Activated naive CD8-positive, alpha-beta T cell treated with anti-CD3 and anti-CD28 coated beads for 36 hours (primary cell): Measurements from ENCODE around the gene RNF43. TPM values are rescaled to one million over a fixed set of nuclear protein-coding genes. Genes with fewer than 3 reads are reported as not detected.

ENCODE experiments used
- DNase-seq: peaks from one replicate; pipeline ENCODE4 v3.0.0; 2021
- H3K27ac Mint-ChIP-seq: one replicate; pipeline ENCODE4 v1.8.0; 2022; ENCODE audit warnings: mild to moderate bottlenecking, moderate library complexity, mixed read lengths
- H3K27me3 Mint-ChIP-seq: one replicate; pipeline ENCODE4 v1.8.0; 2022; ENCODE audit warnings: mild to moderate bottlenecking, mixed read lengths
- H3K36me3 Mint-ChIP-seq: one replicate; pipeline ENCODE4 v1.8.0; 2021; ENCODE audit warnings: mild to moderate bottlenecking, mixed read lengths
- H3K4me1 Mint-ChIP-seq: one replicate; pipeline ENCODE4 v1.8.0; 2021; ENCODE audit warnings: mixed read lengths
- H3K4me3 Mint-ChIP-seq: one replicate; pipeline ENCODE4 v1.8.0; 2022; ENCODE audit warnings: mild to moderate bottlenecking, moderate library complexity, mixed read lengths
- H3K9me3 Mint-ChIP-seq: one replicate; pipeline ENCODE4 v1.8.0; 2022; ENCODE audit warnings: mixed read lengths
- total RNA-seq, 2 experiments: library from RNA; stranded (reverse); gene quantifications; one replicate each; pipeline ENCODE4 v1.2.3, GENCODE V29; 2021

The RNF43 gene
- total RNA-seq, 2 experiments from 2014 or later, result 0.41 to 0.48 TPM

DNA sequence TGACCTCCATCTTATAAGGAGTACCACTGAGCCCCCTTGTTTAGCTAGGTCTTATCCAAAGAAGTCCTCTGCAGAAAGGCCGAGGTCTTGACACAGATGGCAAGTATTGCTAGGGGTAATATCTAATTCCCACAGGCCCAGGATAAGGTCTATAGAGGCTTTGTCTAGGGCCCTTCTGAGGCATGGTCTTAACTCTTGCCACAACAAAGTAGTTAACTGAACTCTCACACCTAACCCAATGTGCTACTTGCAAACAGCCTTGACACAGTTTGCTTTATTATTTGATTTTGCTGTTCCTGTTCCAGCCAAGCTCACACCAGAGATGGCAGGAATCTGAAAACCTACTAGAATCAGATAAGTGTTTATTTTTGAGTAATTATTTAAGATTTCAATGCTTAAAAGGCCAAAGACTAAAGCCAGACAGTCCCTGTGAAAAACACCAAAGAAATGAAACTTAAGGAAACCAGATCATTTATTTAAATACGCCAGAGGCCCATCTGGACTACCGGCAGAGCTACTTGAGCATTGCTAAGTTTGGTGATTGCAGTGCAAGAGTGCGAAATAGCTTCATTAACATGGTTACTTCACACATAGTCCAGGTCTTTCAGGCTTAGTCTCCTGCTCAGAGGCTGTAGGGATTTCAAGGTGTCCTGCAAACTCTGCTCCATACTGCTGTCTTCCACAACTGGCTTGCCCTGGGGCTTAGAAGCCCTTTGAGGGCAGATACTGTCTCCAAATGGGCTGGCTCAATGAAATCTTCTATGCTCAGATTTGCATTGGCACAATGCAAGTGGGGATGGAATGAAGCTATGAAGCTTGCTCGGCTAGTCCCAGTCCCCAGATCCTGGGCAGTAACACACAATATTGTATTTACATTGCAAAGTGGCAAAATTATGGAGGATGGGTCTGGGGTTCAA lies 36.9 kb downstream of the RNF43 start:
- H3K36me3 Mint-ChIP-seq, result peaks cover 4% of the 10 kb centered on the region
- H3K27ac Mint-ChIP-seq, result no peak overlapping the region
- no peaks in the 10 kb centered on the region for H3K27me3 Mint-ChIP-seq
- H3K9me3 Mint-ChIP-seq, result no peaks in the 10 kb centered on the region
- H3K4me1 Mint-ChIP-seq, result peaks cover 30% of the 10 kb centered on the region
- DNase-seq, result no peak
- H3K4me3 Mint-ChIP-seq, result no peak overlapping the region

DNA sequence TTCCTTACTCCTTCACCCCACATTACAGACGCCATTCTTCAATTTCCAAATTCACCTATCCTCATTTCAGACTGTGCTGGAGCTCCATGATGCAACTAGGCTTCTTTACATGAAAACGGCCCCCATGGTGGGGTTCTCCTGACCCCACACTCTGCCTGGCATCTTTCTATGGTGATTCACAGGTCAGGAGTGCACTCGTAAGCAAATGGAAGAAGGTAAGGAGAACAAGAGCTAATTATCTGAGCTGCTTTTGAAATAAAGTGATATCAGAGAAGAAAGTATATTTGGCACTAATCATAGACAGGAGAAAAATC lies 37.9 kb downstream of the RNF43 start:
- Mint-ChIP-seq H3K9me3 (no peaks in the 10 kb centered on the region), H3K4me1 (peaks cover 30% of the 10 kb centered on the region), H3K27me3 (no peaks in the 10 kb centered on the region), H3K4me3 (no peak overlapping the region), H3K36me3 (peaks cover 4% of the 10 kb centered on the region), H3K27ac (no peak overlapping the region)
- DNase-seq, result no peak

DNA sequence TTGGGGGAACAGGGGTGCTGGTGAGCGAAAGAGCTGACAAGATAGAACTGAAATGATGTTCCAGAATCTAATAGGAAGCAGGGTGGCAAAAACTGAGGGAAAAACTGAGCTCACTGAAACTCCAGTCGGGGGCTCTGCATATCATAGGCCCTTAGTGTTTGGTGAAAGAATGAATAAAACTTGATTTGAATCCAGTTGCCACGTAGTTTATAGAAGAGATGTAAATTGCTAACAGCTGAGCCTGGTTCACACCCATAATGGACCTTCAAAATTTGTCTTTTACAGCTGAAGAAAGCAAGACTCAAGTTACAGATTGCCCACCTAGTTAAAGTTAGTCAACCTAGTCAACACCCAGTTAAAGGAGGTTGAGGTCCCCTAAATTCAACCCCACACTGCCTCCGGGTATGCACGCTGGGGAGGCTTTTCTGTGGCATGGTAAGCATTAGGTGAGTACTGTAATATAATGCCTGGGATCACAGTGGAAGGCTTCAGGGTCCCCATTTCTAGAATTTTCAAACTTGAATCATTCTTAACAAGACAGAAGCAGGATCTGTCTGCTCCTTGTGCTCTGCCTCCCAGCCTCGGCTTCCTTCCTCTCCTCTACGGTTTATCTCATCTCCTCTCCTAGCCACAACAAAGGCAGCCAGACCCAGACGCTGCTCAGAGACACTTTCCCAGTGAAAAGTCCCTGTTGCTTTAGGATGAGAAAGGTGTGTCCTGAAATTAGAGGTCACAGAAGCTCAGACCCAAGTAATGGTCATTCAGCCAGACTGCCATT lies 38.4 kb downstream of the RNF43 start:
- Mint-ChIP-seq H3K36me3 (peaks cover 4% of the 10 kb centered on the region), H3K9me3 (no peaks in the 10 kb centered on the region), H3K4me3 (no peak overlapping the region), H3K27me3 (no peaks in the 10 kb centered on the region), H3K4me1 (peaks cover 30% of the 10 kb centered on the region), H3K27ac (no peak overlapping the region)
- DNase-seq, result no peak

DNA sequence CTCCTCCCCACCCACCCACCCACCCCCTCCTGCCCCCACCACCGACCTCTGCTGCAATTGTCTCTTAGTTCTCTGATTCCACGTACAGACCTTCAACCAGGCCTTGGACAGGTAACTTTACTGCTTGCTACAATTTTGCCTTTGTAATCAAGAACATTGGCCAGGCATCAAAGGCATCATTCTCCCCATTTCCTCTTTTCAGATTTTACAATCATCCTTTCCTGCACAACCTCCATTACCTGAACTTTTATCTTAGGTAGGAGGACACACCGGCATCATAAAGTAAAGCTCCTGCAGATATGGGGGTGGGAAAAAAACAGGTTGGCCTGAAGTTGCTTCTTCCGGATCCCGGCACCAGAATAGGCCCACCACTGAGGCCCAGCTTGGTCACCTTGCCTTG lies 39.7 kb downstream of the RNF43 start:
- Mint-ChIP-seq H3K36me3 (peaks cover 4% of the 10 kb centered on the region), H3K4me1 (peaks cover 24% of the 10 kb centered on the region), H3K9me3 (no peaks in the 10 kb centered on the region), H3K4me3 (no peak overlapping the region), H3K27ac (no peak overlapping the region), H3K27me3 (no peaks in the 10 kb centered on the region)
- no peak for DNase-seq

DNA sequence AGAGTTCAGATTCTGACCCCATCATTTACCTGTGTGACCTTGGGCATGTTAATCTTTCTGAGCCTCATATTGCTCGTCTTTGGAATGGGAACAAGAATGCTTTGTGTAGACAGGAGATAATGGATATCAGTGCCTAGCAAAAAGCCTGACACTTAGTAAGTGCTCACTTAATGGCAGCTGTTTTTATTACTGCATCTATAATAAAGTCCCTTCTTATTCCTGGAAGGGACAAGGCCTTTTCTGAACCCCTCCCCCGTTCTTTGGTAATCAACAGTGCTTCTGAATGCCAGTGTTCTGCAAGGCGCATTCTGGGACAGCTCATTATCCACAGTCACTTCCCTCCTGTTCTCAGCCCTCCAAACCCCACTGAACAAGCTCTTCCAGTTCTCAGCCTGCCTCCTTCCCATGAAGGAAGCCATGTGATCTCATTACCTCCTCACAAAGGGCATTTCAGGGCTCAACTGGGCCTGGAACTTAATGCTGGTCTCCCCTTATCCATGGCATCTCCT lies 40.2 kb downstream of the RNF43 start:
- peaks cover 19% of the 10 kb centered on the region for H3K4me1 Mint-ChIP-seq
- peaks cover 4% of the 10 kb centered on the region for H3K36me3 Mint-ChIP-seq
- DNase-seq, result no peak
- H3K4me3 Mint-ChIP-seq, result no peak overlapping the region
- H3K27me3 Mint-ChIP-seq, result no peaks in the 10 kb centered on the region
- H3K27ac Mint-ChIP-seq, result no peak overlapping the region
- no peaks in the 10 kb centered on the region for H3K9me3 Mint-ChIP-seq

DNA sequence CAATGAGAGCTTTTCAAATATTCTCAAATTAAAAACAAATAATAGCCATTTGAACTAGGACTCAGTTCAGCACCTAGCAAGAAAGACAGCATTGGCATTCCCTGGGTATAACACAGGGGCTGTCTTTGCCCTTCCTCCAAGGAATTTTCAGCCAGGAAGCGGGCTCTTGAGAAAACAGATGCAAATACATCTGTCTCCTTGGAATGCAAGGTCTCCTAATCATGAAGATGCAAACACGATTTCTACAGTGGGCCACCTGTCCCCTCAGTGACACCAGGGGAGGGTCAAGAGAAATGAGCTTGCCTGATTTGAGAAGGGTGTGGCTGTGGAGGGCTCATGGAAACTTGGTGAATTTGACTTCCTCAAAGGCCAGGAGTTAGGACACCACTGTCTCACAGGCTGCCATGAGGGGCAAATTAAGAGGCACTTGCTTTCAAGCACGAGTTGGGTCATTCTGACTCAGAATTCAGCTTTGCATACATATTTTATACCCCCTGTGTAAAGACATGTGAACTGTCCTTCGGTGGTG lies 40.8 kb downstream of the RNF43 start:
- Mint-ChIP-seq H3K9me3 (no peaks in the 10 kb centered on the region), H3K27ac (no peak overlapping the region), H3K4me3 (no peak overlapping the region), H3K4me1 (peaks cover 15% of the 10 kb centered on the region), H3K27me3 (no peaks in the 10 kb centered on the region), H3K36me3 (no peaks in the 10 kb centered on the region)
- no peak for DNase-seq

DNA sequence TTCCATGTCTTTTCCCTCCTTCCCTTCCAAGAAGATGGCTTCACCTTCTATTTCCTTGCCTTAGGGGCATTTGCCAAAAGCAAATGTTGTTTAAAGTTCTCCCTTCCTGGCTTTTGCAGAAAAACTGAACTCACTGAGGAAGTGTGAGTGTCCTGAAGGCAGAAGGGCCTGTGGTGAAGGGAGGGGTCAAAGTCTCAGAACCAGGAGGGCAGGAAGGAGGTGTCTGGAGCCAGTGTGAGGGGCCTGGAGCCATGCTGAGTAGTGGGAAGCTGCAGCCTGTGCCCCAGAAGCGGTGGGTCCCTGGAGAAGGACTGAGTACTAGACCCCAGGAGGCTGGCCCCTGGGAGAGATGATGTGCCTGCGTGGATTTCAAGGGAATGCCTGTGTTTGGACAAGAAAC lies 41.5 kb downstream of the RNF43 start:
- peaks cover 15% of the 10 kb centered on the region for H3K4me1 Mint-ChIP-seq
- no peaks in the 10 kb centered on the region for H3K36me3 Mint-ChIP-seq
- no peaks in the 10 kb centered on the region for H3K9me3 Mint-ChIP-seq
- no peak overlapping the region for H3K4me3 Mint-ChIP-seq
- no peak overlapping the region for H3K27ac Mint-ChIP-seq
- DNase-seq, result no peak
- H3K27me3 Mint-ChIP-seq, result no peaks in the 10 kb centered on the region

DNA sequence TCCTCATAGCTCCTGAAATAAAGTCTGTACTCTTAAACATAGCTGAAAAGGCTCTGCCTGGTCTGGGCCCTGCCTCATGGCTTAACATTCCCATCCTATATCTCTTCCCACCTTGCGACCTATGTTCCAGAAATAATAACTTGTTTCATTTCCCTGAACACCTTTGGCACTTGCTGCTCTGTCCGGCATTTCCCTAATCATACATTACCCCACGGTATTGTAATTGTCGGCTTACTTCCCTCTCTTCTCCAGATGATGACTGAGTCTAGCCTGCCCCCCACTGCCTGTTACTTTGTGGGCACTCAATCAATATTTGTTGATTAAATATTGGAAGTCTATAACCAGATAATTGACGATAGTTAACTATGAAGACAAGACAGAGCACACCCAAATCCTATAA lies 42.1 kb downstream of the RNF43 start:
- Mint-ChIP-seq H3K27me3 (no peaks in the 10 kb centered on the region), H3K27ac (no peak overlapping the region), H3K4me1 (peaks cover 17% of the 10 kb centered on the region), H3K36me3 (no peaks in the 10 kb centered on the region), H3K9me3 (no peaks in the 10 kb centered on the region), H3K4me3 (no peak overlapping the region)
- no peak for DNase-seq

DNA sequence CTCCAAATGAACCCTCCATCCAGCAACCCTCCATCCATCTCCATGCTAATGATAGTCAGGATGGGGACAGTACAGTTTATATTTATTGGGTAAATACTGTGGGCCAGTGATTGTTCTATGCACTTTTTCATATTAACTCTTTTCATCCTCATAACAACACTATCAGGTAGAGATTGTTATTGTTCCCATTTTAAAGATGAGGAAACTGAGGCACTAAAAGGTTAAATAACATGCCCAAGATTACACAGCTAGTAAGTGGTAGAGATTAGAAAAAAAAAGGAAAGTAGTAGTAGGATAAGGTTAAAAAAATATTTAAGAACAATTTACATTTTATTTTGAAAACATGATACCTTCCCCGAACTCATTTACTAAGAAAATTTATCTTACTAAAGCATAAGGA lies 43.4 kb downstream of the RNF43 start:
- Mint-ChIP-seq H3K9me3 (no peaks in the 10 kb centered on the region), H3K27ac (no peak overlapping the region), H3K36me3 (no peaks in the 10 kb centered on the region), H3K4me3 (no peak overlapping the region), H3K4me1 (peaks cover 12% of the 10 kb centered on the region), H3K27me3 (no peaks in the 10 kb centered on the region)
- DNase-seq, result no peak

DNA sequence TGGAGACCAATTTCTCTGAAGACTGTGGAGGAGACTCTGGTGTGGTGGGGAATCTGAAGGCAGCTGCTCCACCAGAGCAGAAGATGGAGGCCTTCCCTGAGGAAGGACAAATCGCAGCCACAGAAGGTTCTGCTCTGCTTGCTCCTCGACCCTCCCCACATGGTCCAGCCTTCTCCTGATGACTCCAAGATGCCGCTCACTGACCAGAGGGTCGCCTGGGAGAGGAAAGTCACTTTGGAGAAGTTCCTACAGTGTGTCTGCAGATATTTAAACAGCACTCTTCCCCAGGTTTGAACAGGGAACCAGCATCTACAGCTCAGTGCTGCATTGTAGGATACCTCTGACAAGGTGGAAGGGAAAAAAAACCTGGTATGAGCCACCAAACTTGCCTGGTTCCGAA lies 44.3 kb downstream of the RNF43 start:
- H3K4me1 Mint-ChIP-seq, result peaks cover 7% of the 10 kb centered on the region
- DNase-seq, result no peak
- H3K27ac Mint-ChIP-seq, result no peak overlapping the region
- H3K9me3 Mint-ChIP-seq, result no peaks in the 10 kb centered on the region
- H3K4me3 Mint-ChIP-seq, result no peak overlapping the region
- no peaks in the 10 kb centered on the region for H3K36me3 Mint-ChIP-seq
- no peaks in the 10 kb centered on the region for H3K27me3 Mint-ChIP-seq

DNA sequence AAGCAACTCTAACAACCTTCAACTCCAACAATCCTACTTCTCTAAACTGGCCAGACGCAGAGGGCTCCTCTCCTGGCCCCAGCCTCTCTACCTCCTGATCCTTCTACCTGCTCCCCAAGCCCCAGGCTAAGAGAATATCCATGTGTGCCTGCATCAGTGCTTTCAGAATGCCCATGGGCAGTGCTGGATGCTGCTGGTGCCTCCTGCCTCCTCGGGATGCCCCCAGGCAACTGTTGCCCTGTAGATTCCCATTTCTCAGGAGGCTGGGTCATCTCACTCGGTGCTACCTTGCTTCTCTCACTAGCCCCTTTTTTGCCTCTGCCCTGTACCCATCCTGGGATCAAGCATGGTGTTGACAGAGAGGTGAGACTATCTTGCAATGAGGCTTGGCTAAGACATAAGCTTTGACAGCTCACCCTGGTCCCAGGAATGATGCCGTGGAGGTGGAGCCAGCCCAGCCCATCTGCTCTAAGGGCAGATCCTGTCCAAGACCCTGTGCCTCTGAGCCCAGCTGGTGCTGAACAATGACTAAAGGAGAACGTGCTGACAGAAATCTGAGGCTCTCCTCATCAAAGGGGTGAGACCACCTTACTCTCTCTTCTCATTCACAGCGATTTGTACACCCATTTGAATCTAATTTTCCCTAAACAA lies 45.9 kb downstream of the RNF43 start:
- no peak for DNase-seq
- Mint-ChIP-seq H3K4me3 (no peak overlapping the region), H3K4me1 (peaks cover 7% of the 10 kb centered on the region), H3K27ac (no peak overlapping the region), H3K36me3 (no peaks in the 10 kb centered on the region), H3K9me3 (no peaks in the 10 kb centered on the region), H3K27me3 (no peaks in the 10 kb centered on the region)

DNA sequence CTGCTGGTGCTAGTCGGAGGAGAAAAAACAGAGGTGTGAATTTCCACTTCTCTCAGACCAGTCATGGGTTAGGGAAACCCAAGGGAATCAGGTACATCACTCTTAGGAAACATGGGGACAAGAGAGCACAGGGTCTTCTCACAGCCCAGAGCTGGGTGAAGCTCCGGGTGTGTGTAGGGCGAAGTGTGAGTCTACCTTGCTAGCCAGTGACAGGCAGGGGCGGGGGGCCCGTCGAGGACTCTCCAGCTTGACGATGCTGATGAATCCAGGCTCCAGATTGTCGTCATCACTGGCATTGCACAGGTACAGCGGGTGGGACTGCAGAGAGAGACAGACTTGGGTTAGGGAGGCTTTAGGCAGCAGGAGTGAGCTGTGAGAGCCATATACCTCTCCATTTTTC lies 46.6 kb downstream of the RNF43 start:
- Mint-ChIP-seq H3K9me3 (no peaks in the 10 kb centered on the region), H3K4me1 (peaks cover 13% of the 10 kb centered on the region), H3K27ac (no peak overlapping the region), H3K27me3 (no peaks in the 10 kb centered on the region), H3K4me3 (no peak overlapping the region), H3K36me3 (no peaks in the 10 kb centered on the region)
- DNase-seq, result no peak

DNA sequence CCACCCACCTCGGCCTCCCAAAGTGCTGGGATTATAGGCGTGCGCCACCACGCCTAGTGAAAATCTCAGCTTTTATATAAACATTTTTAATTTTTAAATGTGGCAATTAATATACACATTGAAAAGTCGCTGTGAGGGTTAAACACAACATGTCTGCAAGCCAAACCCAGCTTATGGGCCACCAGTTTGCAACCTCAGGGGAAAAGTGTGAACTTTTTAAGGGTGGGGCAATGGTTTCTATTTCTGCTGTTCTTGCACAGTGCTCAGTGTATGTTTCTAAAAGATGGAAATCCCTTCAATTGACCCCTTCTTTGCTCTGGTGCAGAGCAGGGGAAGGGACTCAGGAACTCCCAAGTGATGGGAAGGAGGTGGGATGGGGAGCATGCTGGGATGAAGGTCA lies 47.0 kb downstream of the RNF43 start:
- DNase-seq, result no peak
- Mint-ChIP-seq H3K27ac (no peak overlapping the region), H3K4me1 (peaks cover 14% of the 10 kb centered on the region)

DNA sequence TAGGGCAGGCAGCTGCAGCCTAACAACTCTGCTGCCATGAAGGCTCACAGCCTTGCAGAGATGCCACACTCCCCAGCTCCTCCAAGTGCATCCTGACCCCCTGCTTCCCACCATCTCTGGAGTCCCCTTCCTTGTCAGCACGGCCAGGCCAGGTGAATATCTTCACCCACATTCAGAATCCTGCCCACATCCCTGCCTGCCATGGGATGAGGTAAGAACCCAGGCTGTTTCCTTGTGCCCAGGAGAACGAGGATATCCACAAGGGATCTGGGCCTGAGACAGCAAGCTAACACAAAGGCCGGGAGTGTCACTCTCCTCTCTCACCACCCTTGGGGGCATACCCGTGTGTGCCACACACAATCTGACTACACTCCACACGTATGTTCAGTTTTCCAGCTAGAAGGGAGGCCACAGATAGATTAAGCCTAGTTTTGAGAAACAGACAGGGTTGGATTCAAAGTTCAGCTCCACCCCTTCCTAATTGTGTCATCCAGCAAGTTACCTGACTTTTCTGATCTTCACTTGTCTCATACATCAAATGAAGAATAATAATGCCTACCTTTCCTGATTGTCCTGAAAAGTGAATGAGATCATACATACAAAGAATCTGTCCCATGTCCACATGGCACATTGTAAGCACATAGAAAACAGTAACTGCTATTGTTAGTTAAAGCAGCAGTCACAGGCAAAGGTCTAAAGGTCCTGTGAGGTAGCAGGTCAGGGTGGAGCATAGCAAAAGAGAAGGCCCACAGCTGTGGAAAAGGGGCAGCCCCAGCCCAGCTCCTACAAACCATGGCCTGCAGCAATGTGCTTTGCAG lies 47.9 kb downstream of the RNF43 start:
- Mint-ChIP-seq H3K4me1 (peaks cover 14% of the 10 kb centered on the region), H3K9me3 (no peaks in the 10 kb centered on the region), H3K36me3 (no peaks in the 10 kb centered on the region), H3K27ac (no peak overlapping the region), H3K27me3 (no peaks in the 10 kb centered on the region), H3K4me3 (no peak overlapping the region)
- no peak for DNase-seq

More for the DNA sequence above, 47.0 kb downstream of the RNF43 start:
- Mint-ChIP-seq H3K9me3 (no peaks in the 10 kb centered on the region), H3K36me3 (no peaks in the 10 kb centered on the region), H3K27me3 (no peaks in the 10 kb centered on the region), H3K4me3 (no peak overlapping the region)
